Right lobe of liver (tissue), 4 donors: ENCODE data around the gene JMJD8.

Source experiments
- POLR2A ChIP-seq: fragments of 450-650 bp; IDR thresholded peaks from one replicate; pipeline ENCODE4 v1.6.1; 2017; ENCODE audit warnings: antibody characterized with exemption, mild to moderate bottlenecking
- TF ChIP-seq, protein P1 (sequence below), 4 donors: fragments of 200-600 bp in 3 of 4; fragments of 450-650 bp in 1 of 4; IDR thresholded peaks; one replicate each; pipeline versions ENCODE4 v1.5.1 to v1.8.0; 2016 to 2022; ENCODE audit warnings: antibody characterized with exemption in 4 of 4, mild to moderate bottlenecking in 2 of 4
- donor health status: DM: no; HTN: no; CAD: no.
- donor health status: DM: no; HTN: no; CAD: no.
- donor health status: DM: no; HTN: yes; CAD: no.

DNA sequence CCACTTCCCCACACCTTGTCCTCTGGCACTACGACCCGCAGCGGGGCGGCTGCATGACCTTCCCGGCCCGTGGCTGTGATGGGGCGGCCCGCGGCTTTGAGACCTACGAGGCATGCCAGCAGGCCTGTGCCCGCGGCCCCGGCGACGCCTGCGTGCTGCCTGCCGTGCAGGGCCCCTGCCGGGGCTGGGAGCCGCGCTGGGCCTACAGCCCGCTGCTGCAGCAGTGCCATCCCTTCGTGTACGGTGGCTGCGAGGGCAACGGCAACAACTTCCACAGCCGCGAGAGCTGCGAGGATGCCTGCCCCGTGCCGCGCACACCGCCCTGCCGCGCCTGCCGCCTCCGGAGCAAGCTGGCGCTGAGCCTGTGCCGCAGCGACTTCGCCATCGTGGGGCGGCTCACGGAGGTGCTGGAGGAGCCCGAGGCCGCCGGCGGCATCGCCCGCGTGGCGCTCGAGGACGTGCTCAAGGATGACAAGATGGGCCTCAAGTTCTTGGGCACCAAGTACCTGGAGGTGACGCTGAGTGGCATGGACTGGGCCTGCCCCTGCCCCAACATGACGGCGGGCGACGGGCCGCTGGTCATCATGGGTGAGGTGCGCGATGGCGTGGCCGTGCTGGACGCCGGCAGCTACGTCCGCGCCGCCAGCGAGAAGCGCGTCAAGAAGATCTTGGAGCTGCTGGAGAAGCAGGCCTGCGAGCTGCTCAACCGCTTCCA, 50.6 kb downstream of the JMJD8 start:
- TF ChIP-seq, protein P1, sequence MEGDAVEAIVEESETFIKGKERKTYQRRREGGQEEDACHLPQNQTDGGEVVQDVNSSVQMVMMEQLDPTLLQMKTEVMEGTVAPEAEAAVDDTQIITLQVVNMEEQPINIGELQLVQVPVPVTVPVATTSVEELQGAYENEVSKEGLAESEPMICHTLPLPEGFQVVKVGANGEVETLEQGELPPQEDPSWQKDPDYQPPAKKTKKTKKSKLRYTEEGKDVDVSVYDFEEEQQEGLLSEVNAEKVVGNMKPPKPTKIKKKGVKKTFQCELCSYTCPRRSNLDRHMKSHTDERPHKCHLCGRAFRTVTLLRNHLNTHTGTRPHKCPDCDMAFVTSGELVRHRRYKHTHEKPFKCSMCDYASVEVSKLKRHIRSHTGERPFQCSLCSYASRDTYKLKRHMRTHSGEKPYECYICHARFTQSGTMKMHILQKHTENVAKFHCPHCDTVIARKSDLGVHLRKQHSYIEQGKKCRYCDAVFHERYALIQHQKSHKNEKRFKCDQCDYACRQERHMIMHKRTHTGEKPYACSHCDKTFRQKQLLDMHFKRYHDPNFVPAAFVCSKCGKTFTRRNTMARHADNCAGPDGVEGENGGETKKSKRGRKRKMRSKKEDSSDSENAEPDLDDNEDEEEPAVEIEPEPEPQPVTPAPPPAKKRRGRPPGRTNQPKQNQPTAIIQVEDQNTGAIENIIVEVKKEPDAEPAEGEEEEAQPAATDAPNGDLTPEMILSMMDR (IDR thresholded peaks at IDR 0.05) = no peak
- TF ChIP-seq POLR2A = no peak
